Large intestine (tissue), 3 donors: ENCODE data around the gene PET100. TPM values are rescaled to one million over a fixed set of nuclear protein-coding genes. Genes with fewer than 3 reads are reported as not detected.

Source experiments
- DNase-seq, 2 donors: peaks; one replicate each; pipeline versions ENCODE4 v3.0.0 to v3.0.0-alpha.2; 2013
- H3K27ac ChIP-seq: one replicate; pipeline ENCODE4 v1.5.1; 2013; ENCODE audit warnings: low read length
- H3K27me3 ChIP-seq: 2 replicates; pipeline ENCODE4 v1.6.1; 2013; ENCODE audit warnings: low read length; ENCODE audit not compliant: control insufficient read depth, insufficient read depth
- H3K36me3 ChIP-seq: 2 replicates; pipeline ENCODE4 v1.6.1; 2013; ENCODE audit warnings: low read length; ENCODE audit not compliant: control insufficient read depth, insufficient read depth
- H3K4me1 ChIP-seq: one replicate; pipeline ENCODE4 v1.6.1; 2013; ENCODE audit warnings: low read length; ENCODE audit not compliant: control insufficient read depth, insufficient read depth
- H3K4me3 ChIP-seq: one replicate; pipeline ENCODE4 v1.5.1; 2013; ENCODE audit warnings: low read length
- H3K9me3 ChIP-seq: one replicate; pipeline ENCODE4 v1.6.1; 2013; ENCODE audit warnings: mild to moderate bottlenecking, low read depth, low read length, moderate library complexity; ENCODE audit not compliant: control insufficient read depth
- WGBS: methylation state at CpG from one replicate; pipeline ENCODE4 v1.1.5; 2013; ENCODE audit warnings: low lambda C conversion rate; ENCODE audit not compliant: insufficient coverage; 5-methylcytosine and 5-hydroxymethylcytosine counted together
- polyA plus RNA-seq: library from polyadenylated mRNA; unstranded; fragments of 120-200 nt; gene quantifications from one replicate; pipeline ENCODE4 v1.2.1, GENCODE V29; 2013

Gene PET100
- polyA plus RNA-seq, 1 donor: 47.5 TPM

- H3K4me3 ChIP-seq: no peak within 1 kb of the TSS
- peaks cover 17% of the 10 kb centered on the region for H3K4me1 ChIP-seq
- H3K27me3 ChIP-seq: peaks cover 7% of the 10 kb centered on the region
- no peak for DNase-seq
- WGBS: no CpG with 5 or more reads among the region's 2 CpGs
- H3K36me3 ChIP-seq: peaks cover 16% of the 10 kb centered on the region
- H3K27ac ChIP-seq: no peak within 1 kb of the TSS
- H3K9me3 ChIP-seq: no peaks in the 10 kb centered on the region
These were observed 4.1 kb downstream of the PET100 start, which contains the start of gene PCP2 for GRCh38 chr19:7633698-7634097. PCP2 (minus strand) TSS chr19:7633719; CDS start chr19:7633457, 262 bp downstream.

GRCh38 chr19:7635670-7636069 lies 6.1 kb downstream of the PET100 start:
- peaks cover 7% of the 10 kb centered on the region for H3K27me3 ChIP-seq
- no peak overlapping the region for H3K4me3 ChIP-seq
- H3K4me1 ChIP-seq: peaks cover 12% of the 10 kb centered on the region
- no peaks in the 10 kb centered on the region for H3K9me3 ChIP-seq
- peaks cover 21% of the 10 kb centered on the region for H3K36me3 ChIP-seq
- WGBS: 50% methylated on average over 2 of the region's 6 CpGs
- DNase-seq: no peak
- H3K27ac ChIP-seq: no peak overlapping the region

- DNase-seq: no peak
- Histone ChIP-seq H3K9me3 (no peaks in the 10 kb centered on the region), H3K4me3 (no peak overlapping the region), H3K27me3 (peaks cover 7% of the 10 kb centered on the region), H3K4me1 (peaks cover 9% of the 10 kb centered on the region), H3K36me3 (peaks cover 21% of the 10 kb centered on the region), H3K27ac (no peak overlapping the region)
- WGBS: no CpG with 5 or more reads among the region's 16 CpGs
These were observed 6.7 kb downstream of the PET100 start for GRCh38 chr19:7636317-7636690.

GRCh38 chr19:7636691-7637373 lies 7.2 kb downstream of the PET100 start, which contains the start of gene STXBP2:
STXBP2 (plus strand) TSS chr19:7637110; CDS start chr19:7637150, 40 bp downstream.
- no peaks in the 10 kb centered on the region for H3K9me3 ChIP-seq
- H3K27me3 ChIP-seq: peaks cover 7% of the 10 kb centered on the region
- peak; percentile 64 to 74 for DNase-seq
- peaks cover 9% of the 10 kb centered on the region for H3K4me1 ChIP-seq
- peak within 1 kb of the TSS; percentile 86 for H3K4me3 ChIP-seq
- H3K27ac ChIP-seq: peak within 1 kb of the TSS; percentile 86
- no CpG with 5 or more reads among the region's 61 CpGs for WGBS
- peaks cover 21% of the 10 kb centered on the region for H3K36me3 ChIP-seq

GRCh38 chr19:7637374-7638256 lies 8.0 kb downstream of the PET100 start:
- Histone ChIP-seq H3K9me3 (no peaks in the 10 kb centered on the region), H3K4me1 (peaks cover 9% of the 10 kb centered on the region), H3K4me3 (peak overlapping the region; percentile 86), H3K27ac (peak overlapping the region; percentile 86), H3K36me3 (peaks cover 15% of the 10 kb centered on the region), H3K27me3 (peaks cover 7% of the 10 kb centered on the region)
- no CpG with 5 or more reads among the region's 30 CpGs for WGBS
- DNase-seq: peak; percentile 16 to 71

- peaks cover 9% of the 10 kb centered on the region for H3K4me1 ChIP-seq
- no peak overlapping the region for H3K4me3 ChIP-seq
- no peaks in the 10 kb centered on the region for H3K9me3 ChIP-seq
- no CpG with 5 or more reads among the region's 12 CpGs for WGBS
- no peak for DNase-seq
- peaks cover 16% of the 10 kb centered on the region for H3K36me3 ChIP-seq
- H3K27me3 ChIP-seq: peaks cover 7% of the 10 kb centered on the region
- no peak overlapping the region for H3K27ac ChIP-seq
These were observed 9.3 kb downstream of the PET100 start for GRCh38 chr19:7638802-7639465.

GRCh38 chr19:7639863-7640348 lies 10.3 kb downstream of the PET100 start:
- no peak overlapping the region for H3K4me3 ChIP-seq
- peaks cover 9% of the 10 kb centered on the region for H3K4me1 ChIP-seq
- peaks cover 21% of the 10 kb centered on the region for H3K36me3 ChIP-seq
- no CpG with 5 or more reads among the region's 13 CpGs for WGBS
- H3K9me3 ChIP-seq: no peaks in the 10 kb centered on the region
- no peak overlapping the region for H3K27ac ChIP-seq
- no peak for DNase-seq
- H3K27me3 ChIP-seq: peaks cover 7% of the 10 kb centered on the region

GRCh38 chr19:7640803-7641202 lies 11.2 kb downstream of the PET100 start:
- H3K36me3 ChIP-seq: peaks cover 25% of the 10 kb centered on the region

GRCh38 chr19:7641290-7642276 lies 12.0 kb downstream of the PET100 start:
- H3K4me3 ChIP-seq: no peak overlapping the region
- no CpG with 5 or more reads among the region's 43 CpGs for WGBS
- H3K9me3 ChIP-seq: no peaks in the 10 kb centered on the region
- H3K4me1 ChIP-seq: peaks cover 9% of the 10 kb centered on the region
- no peaks in the 10 kb centered on the region for H3K27me3 ChIP-seq
- no peak for DNase-seq
- H3K36me3 ChIP-seq: peaks cover 27% of the 10 kb centered on the region
- H3K27ac ChIP-seq: no peak overlapping the region

More at GRCh38 chr19:7640803-7641202, 11.2 kb downstream of the PET100 start:
- no peak for DNase-seq
- Histone ChIP-seq H3K27ac (no peak overlapping the region), H3K27me3 (peaks cover 5% of the 10 kb centered on the region), H3K9me3 (no peaks in the 10 kb centered on the region), H3K4me1 (peaks cover 9% of the 10 kb centered on the region), H3K4me3 (no peak overlapping the region)
- 100% methylated on average over 1 of the region's 11 CpGs for WGBS
